T1000 (cell line): ENCODE results near the gene RAD51B.

Experiments
- DNase-seq: peaks from one replicate; lab custom pipeline; 2025; ENCODE audit warnings: mixed read lengths; lab: John Stamatoyannopoulos, UW

The RAD51B gene

DNA sequence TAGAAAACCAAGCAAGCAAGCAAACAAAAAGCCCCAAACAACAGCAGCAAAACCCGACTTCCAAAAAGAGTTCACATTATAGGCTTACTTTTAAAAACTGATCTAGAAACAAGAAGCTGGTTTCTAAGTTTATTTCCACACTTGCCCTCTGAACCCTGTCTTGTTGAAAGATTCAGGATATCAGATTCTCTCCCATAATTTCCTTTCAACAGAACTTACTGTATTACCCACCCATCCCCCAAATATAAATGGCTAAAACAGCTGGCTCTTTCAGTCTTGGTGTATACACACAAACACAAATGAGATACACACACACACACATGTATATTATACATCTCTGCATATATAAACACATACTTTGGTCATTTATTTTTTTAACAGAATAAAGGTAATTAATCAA is 512.4 kb downstream of the RAD51B start:
- no peak for DNase-seq

DNA sequence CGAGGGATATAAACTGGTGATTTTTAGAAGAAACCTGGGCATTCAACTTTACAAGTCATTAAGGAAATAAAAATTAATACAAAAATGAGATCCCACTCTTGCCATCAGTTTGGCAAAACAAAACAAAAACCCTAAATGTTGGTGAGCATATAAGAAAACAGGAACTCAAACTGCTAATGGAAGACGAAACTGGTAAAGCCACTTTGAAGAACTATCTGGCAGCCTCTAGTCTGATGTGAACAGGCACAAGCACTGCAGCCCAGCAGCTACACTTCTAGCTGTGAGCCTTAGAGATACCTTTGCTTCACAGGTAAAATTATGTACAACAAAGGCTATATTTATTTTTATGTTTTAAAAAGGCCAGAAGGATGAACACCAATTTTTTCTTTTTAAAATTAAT is 513.7 kb downstream of the RAD51B start:
- DNase-seq = no peak

GRCh38 chr14:68335312-68335711 is 515.7 kb downstream of the RAD51B start:
- DNase-seq = no peak

DNA sequence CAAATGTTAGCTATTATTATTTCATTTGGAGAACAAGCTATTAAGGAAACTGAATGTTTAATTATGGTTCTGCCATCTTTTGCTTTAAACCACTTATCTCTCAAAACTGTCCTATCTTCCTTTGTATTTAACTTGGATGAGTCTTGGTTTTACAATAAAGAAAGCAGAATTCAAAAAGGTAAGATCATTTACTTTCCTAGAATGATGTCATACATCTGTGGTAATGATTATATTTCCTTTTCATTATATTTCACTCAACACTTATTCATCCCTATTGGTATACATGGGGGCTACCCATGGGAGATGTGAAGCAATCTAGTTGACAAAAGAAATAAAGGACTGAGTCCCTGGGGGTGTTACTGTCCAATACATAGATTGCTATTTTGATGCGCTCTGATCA is 516.6 kb downstream of the RAD51B start:
- no peak for DNase-seq

DNA sequence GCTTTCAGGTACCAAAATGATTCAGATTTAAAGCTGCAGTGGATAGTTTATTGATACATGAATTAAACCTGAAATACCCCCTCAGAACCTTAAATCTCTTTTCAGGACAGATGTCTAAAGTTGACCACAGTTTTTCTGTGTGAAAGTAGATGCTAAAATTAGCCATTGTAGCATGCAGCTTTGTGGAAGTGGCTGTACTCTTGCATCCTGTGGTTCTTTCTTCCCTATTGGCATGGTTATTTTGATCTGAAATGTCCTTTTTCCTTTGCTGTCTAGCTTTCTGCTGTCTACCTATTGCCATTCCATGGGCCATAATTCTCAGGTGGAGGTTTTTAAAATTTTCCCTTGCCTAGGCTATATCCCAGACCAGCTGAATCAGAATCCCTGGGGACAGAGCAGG is 517.7 kb downstream of the RAD51B start:
- DNase-seq = no peak

DNA sequence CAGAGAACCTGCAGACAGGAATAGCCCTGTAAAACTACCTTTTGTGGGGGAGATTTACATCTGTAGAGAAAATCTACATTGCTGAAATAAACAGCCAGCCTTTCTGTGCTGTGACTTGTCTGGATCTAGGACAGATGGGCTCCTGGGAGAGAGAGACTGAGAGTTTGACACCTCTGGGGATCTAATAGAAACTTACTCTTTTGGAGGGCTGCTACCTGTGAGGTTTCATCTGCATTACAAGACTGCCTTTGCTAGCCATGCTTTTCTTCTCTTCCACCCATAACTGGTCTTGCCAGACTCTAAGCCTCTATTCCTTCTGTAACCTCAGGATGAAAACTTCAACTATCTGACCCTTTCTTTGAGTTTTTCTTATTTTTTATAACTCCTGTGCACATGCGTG is 520.7 kb downstream of the RAD51B start:
- DNase-seq = no peak

DNA sequence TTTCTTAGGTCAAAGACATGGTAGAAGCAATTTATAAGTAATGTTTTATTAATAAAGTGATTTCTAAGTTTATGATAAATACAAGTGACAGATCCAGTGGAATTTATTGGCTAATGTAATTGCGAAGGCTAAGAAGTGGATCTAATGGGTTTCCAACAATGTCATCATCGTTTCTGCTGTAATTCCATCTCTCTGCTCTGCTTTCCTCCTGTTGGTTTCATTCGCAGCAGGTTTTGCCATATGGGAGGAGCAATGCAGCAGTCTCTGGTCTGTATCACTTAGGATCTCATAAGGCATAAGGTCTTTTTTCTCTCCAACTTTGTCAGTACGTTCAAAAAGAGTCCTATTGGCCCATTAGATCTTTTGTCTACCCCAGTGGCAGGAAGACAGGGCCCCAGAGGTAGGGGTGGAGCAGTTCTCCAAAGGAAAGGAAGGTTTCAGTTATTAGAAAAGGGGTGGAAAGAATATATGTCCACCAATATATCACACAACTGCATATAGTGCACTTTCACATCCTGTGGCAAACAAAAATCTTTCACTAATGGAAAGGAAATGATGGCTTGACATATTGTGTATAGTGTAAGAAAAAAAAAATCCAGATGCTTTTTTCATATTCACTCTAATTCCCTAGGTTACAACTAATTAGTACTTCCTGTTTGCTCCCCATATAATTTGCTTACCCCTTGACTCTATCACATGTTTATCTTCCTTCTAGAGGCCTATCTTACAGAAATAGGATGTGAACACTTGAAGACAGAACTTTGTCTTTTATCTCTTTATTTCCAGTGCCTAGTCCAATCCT is 522.0 kb downstream of the RAD51B start:
- no peak for DNase-seq

- DNase-seq = no peak
These were observed 522.7 kb downstream of the RAD51B start for GRCh38 chr14:68342216-68342763.

GRCh38 chr14:68343534-68344118 is 524.0 kb downstream of the RAD51B start:
- no peak for DNase-seq

DNA sequence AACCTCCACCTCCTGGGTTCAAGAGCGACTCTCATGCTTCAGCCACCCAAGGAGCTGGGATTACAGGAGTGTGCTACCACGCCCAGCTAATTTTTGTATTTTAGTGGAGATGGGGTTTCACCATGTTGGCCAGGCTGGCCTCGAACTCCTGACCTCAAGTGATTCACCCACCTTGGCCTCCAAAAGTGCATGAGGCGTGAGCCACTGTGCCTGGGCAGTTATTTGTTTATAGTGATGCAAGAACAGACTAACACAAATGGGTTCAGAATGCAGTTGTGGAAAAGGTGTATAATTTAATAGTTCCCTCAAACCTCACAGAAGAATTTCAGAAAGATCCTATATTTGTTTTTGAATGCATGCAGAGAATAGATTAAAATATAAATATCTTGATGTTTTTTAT is 526.2 kb downstream of the RAD51B start:
- no peak for DNase-seq

- no peak for DNase-seq
These were observed 527.2 kb downstream of the RAD51B start for GRCh38 chr14:68346556-68347343.

- DNase-seq = no peak
These were observed 530.5 kb downstream of the RAD51B start for GRCh38 chr14:68349900-68350629.

GRCh38 chr14:68355415-68355814 is 535.8 kb downstream of the RAD51B start:
- no peak for DNase-seq

DNA sequence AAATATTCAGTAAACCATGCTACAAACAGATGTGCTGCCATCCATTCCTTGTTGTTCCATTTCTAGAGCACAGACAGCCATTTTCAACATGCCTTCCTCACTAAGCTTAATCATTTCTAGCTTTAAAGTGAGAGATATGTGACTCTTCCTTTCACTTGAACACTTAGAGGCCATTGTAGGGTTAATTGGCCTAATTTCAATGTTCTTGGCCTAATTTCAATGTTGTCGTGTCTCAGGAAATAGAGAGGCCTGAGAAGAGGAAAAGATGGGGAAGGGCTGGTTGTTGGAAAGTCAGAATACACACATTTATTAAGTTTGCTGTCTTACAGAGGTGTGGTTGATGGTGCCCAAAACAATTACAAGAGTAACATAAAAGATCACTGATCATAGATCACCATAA is 538.2 kb downstream of the RAD51B start:
- no peak for DNase-seq

- DNase-seq = no peak
These were observed 538.9 kb downstream of the RAD51B start for GRCh38 chr14:68358500-68358899.

DNA sequence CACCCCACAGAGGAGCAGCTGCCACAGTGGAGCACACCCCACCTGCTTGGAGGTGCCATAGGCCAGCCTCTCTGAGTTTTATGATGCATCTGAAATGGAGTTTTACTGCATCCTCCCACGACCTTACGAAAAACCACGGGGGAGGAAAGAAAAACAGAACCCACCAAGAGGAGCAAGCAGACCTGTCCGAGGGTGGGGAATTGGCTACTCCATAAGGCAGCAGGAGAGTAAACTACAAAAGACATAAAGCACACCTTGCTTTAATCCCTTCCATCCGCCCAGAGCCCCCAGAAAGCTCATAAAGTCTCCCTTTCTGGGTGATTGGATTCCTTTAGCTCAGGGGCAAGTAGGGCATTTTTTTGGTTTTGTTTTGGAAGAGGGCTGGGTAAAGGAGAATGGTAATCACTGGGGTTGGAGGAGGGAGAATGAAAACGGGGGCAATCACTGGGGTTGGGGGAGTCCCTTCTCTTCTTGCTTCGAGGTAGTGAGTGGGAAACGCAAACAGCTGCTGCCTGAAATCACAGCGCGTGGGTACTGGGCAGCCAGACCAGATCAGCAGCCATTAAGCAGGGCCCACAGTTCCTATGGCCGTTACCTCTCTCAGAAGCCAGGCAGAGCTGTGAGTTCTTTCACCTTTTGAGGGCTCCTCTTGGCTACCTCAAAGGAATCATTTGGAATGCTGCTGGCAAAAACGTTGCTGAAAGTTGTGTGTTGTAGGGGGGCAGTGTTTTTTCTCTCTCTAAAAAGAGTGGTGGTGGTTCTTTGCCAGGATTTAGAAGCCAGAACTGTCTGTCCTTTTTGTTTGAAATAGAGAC is 539.6 kb downstream of the RAD51B start:
- DNase-seq = no peak

GRCh38 chr14:68359837-68360552 is 540.4 kb downstream of the RAD51B start:
- DNase-seq = no peak

DNA sequence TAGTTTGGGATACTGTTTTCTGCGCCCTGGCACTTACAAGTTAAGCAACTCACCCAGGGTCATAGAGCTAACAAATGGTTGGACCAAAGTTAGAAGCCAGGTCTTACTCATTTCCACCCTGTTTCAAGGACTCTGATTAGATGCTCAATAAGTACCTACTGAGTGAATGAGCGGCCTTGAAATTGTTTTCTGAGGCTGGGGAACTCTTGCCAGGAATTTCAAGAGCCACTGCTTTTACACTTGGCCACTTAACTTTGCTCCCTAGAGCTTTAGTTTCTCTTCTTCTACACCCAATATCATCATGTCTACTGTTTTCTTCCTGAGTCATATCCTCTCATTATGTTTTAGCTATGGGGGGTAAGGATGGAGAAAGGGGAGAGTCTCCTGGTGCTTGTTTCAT is 541.7 kb downstream of the RAD51B start:
- peak; percentile 40 for DNase-seq

DNA sequence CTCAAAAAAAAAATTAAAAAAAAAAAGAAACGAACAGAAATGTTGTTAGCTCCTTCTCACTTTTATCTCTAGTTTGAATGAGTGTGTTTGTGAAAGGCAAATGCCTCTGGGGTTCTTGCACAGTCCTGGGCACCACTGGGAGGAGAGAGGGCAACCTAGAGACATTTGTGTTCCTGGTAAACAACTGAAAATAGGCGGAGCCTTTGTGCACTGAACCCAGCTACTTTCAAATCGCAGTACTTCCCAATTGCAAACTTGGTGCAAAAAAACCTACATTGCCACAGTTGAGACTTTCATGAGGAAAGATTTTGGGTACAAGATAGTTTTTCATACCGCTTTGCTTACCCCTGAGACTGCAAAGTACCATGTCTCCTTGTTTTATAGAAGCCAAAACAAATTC is 543.3 kb downstream of the RAD51B start:
- no peak for DNase-seq

- DNase-seq = no peak
These were observed 543.9 kb downstream of the RAD51B start for GRCh38 chr14:68363466-68363842.
